Measurements from ENCODE around the gene RHBDF2. TPM values are rescaled to one million over a fixed set of nuclear protein-coding genes. Genes with fewer than 3 reads are reported as not detected.

RHBDF2 gene
- total RNA-seq, 1 experiment from 2014 or later = 19.7 TPM

DNA sequence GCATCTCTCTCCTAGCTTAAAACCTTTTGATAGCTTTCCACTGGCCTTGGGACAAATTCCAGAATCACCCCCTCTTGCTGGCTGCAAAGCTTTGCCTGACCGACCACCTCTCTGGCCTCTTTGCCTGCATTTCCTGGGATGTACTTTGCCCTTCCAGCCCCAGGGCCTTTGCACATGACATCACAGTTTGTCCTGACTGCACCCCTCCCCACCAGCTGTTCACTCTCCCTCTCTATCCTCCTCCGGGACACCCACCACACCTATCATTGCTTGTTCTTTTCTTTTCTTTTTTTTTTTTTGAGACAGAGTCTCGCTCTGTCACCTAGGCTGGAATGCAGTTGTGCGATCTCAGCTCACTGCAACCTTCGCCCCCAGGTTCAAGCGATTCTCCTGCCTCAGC is 25.9 kb downstream of the RHBDF2 start:
- H2AK5ac ChIP-seq (ENCODE audit: insufficient read length, low read length) = no peak overlapping the region
- no peak overlapping the region for H4K8ac ChIP-seq (replicated peaks; ENCODE audit: insufficient read length, low read depth, low read length)
- no peaks in the 10 kb centered on the region for H3K27me3 ChIP-seq (ENCODE audit: insufficient read depth, low read length)
- no peak for DNase-seq
- H3K27ac Mint-ChIP-seq = no peak overlapping the region
- no peak overlapping the region for H3K4me2 ChIP-seq (ENCODE audit: insufficient read depth, insufficient read length, low read length)
- no peak overlapping the region for H2BK15ac ChIP-seq (ENCODE audit: low read depth, low read length)
- no peaks in the 10 kb centered on the region; a peak in 1 of 5 replicates for H3K9me3 Mint-ChIP-seq
- H3K23me2 ChIP-seq (ENCODE audit: insufficient read length, low read depth, low read length, poor library complexity, severe bottlenecking) = no peaks in the 10 kb centered on the region
- H3K4ac ChIP-seq (ENCODE audit: low read depth, low read length) = no peak overlapping the region
- H2BK12ac ChIP-seq (ENCODE audit: insufficient read length, low read depth, low read length) = no peak overlapping the region
- no CpG with 5 or more reads among the region's 6 CpGs for WGBS (ENCODE audit: extremely low coverage, insufficient read length, low lambda C conversion rate)
- H3K23ac ChIP-seq (ENCODE audit: insufficient read length, low read depth, low read length) = no peak overlapping the region
- no peaks in the 10 kb centered on the region for H3K4me1 Mint-ChIP-seq
- H3K9me3 ChIP-seq (ENCODE audit: control insufficient read depth, low read depth, low read length) = no peaks in the 10 kb centered on the region
- no peak overlapping the region for H4K91ac ChIP-seq (ENCODE audit: insufficient read length, low read depth, low read length)
- no peak overlapping the region for H3K18ac ChIP-seq (ENCODE audit: insufficient read length, low read depth, low read length)
- no peak overlapping the region for H3K9ac ChIP-seq (ENCODE audit: extremely low read depth, insufficient read length, low read length)
- no peak overlapping the region for H2BK20ac ChIP-seq (ENCODE audit: low read depth, low read length, poor library complexity, severe bottlenecking)
- no peaks in the 10 kb centered on the region for H4K20me1 ChIP-seq (ENCODE audit: control insufficient read depth, insufficient read depth, insufficient read length)
- no peak overlapping the region for H3K14ac ChIP-seq (ENCODE audit: insufficient read depth, low read length)
- H3K36me3 Mint-ChIP-seq (ENCODE audit: insufficient read depth in 1 of 3, low read depth in 3 of 3) = peaks cover 4 to 27% (median 5%) of the 10 kb centered on the region in 3 experiments; a peak in 6 of 7 replicates
- no peak overlapping the region for H2BK5ac ChIP-seq (ENCODE audit: insufficient read length, low read length)
- H3K27me3 Mint-ChIP-seq (ENCODE audit: low read depth) = no peaks in the 10 kb centered on the region
- H4K5ac ChIP-seq (ENCODE audit: insufficient read length, low read depth, low read length) = no peak overlapping the region
- H3K4me1 ChIP-seq (ENCODE audit: insufficient read depth, low read length) = no peaks in the 10 kb centered on the region
- H3K79me1 ChIP-seq (ENCODE audit: insufficient read depth, low read depth, low read length, poor library complexity, severe bottlenecking) = no peaks in the 10 kb centered on the region
- no peak overlapping the region for H3T11ph ChIP-seq (ENCODE audit: low read length)
- H3K27ac ChIP-seq (ENCODE audit: insufficient read length, low read depth, low read length) = no peak overlapping the region
- H3K79me2 ChIP-seq (ENCODE audit: insufficient read depth, low read length) = no peaks in the 10 kb centered on the region
- no peak overlapping the region for H3K4me3 Mint-ChIP-seq
- H2BK120ac ChIP-seq (ENCODE audit: low read depth, low read length, poor library complexity, severe bottlenecking) = no peak overlapping the region
- no peak overlapping the region for H2AFZ ChIP-seq (ENCODE audit: low read length)
- no peak overlapping the region for H3K56ac ChIP-seq (ENCODE audit: insufficient read length, low read depth, low read length)
- no peak for TF ChIP-seq CTCF (conservative IDR thresholded peaks at IDR 0.05)

Measured in H9 (cell line).